Mucosa of gallbladder (tissue), 1 donor: ENCODE measurements around the gene DHRSX. TPM values are rescaled to one million over a fixed set of nuclear protein-coding genes. Genes with fewer than 3 reads are reported as not detected.
A peak's percentile ranks its signal among the peaks of the same experiment; 100 is the strongest.
"Not testable (repeated sequence)": the region's sequence is repeated elsewhere in the genome, so short reads cannot be mapped to it uniquely, and the experiment has no call there.

Source experiments
- DNase-seq: peaks from one replicate; pipeline ENCODE4 v3.0.0-alpha.2; 2020; ENCODE audit warnings: low spot score
- total RNA-seq: library from RNA; stranded (reverse); gene quantifications from one replicate; pipeline ENCODE4 v1.2.1, GENCODE V29; 2021
- donor health status: DM: no; HTN: no; CAD: no.

DHRSX gene
- total RNA-seq, 1 donor from 2014 or later, result 61.4 TPM

- DNase-seq, result no peak
These were observed 103.3 kb downstream of the DHRSX start for GRCh38 chrX:2397229-2398063.

- no peak for DNase-seq
These were observed 105.3 kb downstream of the DHRSX start for GRCh38 chrX:2395261-2395992.

DNA sequence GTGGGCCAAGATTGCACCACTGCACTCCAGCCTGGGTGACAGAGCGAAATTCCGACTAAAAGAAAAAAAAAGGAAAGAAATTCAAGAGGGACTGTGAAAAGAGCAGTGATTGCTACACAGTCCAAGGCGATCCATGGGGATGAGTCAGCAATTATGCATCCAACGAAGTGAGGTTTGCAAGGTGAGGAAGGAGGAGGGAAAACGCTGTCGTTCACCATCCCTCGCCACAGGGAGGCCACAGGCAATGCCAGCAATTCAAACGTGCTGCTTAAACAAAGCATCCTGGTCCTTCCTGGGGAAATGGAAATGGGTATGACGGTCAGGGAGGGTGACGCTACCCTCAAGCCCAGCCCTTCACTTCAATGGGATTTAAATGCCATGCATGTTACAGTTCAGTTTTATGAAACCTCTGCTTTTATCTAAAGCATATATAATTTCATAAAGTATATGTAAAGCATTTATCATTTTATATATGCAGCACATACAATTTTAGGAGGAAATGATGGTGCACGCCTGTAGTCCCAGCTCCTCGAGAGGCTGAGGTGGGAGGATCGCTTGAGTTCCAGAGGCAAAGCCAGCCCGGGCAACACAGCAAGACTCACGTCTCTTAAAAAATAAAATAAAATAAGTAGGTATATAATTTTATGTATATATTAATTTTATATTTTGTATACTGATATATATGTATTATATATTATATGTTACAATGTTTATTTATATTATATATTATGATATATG, 108.7 kb downstream of the DHRSX start:
- peak; percentile 64 for DNase-seq

GRCh38 chrX:2390754-2391153, 110.0 kb downstream of the DHRSX start:
- DNase-seq, result no peak

DNA sequence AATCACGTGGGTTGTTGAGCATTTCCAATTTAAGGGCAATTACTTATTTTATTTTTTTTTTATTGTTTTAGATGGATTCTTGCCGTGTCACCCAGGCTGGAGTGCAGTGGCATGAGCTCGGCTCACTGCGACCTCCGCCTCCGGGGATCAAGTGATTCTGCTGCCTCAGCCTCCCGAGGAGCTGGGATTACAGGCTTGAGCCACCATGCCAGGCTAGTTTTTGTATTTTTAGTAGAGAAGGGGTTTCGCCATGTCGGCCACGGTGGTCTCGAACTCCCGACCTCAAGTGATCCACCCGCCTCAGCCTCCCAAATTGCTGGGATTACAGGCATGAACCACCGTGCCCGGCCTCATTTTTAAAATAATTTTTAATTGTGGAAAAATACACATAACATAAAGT, 111.0 kb downstream of the DHRSX start:
- not testable (repeated sequence) for DNase-seq

DNA sequence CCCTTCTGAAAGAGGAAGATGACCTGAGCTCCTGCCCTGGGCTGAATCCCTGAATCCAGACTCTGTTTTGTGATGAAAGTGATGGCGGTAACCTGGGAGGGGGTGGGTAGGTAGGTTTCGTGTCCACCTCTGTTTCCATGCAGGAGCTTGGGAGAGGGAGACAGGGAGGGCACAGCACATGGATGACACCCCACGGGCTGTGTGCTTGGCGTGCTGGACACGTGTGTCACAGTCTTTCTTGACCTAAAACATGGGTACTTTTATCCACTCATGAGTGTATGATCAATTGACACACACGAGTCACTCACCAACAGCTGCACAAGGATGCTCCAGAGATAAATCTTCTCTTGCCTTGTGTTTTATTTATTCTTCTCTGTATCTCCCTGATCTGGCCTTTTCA, 111.5 kb downstream of the DHRSX start:
- DNase-seq, result no peak

DNA sequence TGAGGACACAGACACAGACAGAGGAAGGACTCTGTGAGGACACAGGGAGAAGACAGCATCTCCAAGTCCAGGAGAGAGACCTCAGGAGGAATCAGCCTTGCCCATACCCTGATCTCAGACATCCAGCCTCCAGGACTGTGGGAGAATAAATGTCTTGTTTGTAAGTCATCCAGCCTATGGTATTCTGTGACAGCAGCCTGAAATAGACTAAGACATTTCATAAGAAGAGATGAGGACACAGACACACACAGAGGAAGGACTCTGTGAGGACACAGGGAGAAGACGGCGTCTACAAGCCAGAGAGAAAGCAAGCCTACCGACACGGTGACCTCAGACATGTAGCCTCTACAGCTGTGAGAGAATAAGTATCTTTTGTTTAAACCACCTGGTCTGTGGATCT, 112.1 kb downstream of the DHRSX start:
- DNase-seq, result no peak

GRCh38 chrX:2387614-2388239, 113.0 kb downstream of the DHRSX start:
- DNase-seq, result peak; percentile 56

- no peak for DNase-seq
These were observed 115.6 kb downstream of the DHRSX start for GRCh38 chrX:2385224-2385623.

- DNase-seq, result no peak
These were observed 116.3 kb downstream of the DHRSX start for GRCh38 chrX:2384486-2384885.

DNA sequence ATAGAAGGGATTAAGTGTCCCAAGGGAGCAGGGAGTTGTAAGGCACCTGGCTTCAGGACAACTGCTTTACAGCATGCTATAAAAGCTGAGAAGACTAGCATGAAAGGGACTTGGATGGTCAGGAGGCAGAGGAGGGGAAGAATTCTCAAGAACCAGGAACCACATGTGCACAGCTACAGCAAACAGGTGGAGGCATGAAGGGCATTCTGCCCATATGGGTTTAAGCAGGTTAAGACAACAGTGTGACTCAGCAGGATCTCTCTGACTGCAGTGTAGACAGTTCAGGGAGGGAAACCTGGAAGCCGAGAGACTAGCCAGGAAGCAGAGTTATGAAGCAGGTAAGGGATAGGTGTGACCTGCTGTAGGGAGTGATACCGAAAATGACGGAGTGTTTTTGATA, 117.0 kb downstream of the DHRSX start:
- peak; percentile 40 for DNase-seq

- no peak for DNase-seq
These were observed 117.6 kb downstream of the DHRSX start for GRCh38 chrX:2383144-2383543.

GRCh38 chrX:2382433-2383048, 118.2 kb downstream of the DHRSX start:
- not testable (repeated sequence) for DNase-seq

- DNase-seq, result no peak
These were observed 124.6 kb downstream of the DHRSX start for GRCh38 chrX:2376166-2376565.

DNA sequence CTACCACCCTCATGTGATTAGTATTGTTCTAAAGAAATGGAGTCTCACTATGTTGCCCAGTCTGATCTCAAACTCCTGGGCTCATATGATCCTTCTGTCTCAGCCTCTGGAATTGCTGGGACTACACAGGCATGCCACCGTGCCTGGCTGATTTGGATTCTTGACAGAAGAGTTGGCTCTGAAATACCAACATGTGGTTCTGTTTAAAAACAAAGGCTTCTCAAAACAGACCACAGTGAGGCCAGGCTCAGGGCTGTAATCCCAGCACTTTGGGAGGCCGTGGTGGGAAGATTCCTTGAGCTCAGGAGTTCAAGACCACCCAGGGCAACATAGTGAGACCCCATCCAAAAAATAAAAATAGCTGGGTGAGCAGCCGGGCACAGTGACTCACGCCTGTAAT, 126.7 kb downstream of the DHRSX start:
- DNase-seq, result no peak

DNA sequence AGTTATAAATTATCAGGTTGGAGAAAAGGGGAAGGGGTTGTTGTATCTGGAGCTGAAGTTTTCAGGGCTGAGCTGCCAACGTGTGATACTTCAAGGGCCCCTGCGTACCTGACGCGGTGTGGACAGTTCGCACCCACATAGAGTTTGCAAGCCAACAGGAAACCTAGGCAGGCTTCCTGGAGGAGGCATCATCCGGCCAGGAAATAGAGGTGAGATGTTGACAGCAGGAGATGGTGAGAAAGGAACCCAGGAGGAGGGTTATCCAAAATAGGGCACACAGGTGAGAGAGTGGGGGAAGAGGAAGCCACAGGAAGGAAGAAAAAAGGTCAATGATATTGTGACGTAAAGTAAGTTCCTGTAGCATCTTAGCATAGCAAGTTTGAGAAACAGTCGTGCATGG, 127.2 kb downstream of the DHRSX start:
- DNase-seq, result no peak

- DNase-seq, result no peak
These were observed 129.6 kb downstream of the DHRSX start for GRCh38 chrX:2371026-2371711.

- DNase-seq, result no peak
These were observed 130.3 kb downstream of the DHRSX start for GRCh38 chrX:2370456-2370855.

- no peak for DNase-seq
These were observed 131.6 kb downstream of the DHRSX start for GRCh38 chrX:2369206-2369605.

DNA sequence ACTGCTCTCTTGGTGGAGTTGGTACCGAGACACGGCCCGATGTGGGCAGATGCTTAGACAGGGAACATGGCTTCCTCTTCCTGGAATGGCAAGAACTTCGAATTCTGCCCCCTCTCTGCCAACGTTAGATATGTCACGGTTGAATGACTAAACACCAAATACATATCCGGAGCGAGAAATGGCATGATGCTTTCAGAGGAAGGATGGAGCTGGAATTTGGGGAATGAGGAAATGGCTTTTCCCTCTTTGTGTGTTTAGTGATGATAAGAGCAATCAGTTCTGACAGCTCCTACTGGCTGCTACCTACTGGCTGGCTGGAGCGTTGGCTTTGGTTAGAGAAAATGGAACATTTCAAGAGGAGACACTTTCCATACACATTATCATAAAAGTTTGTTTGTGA, 140.0 kb downstream of the DHRSX start:
- DNase-seq, result no peak

DNA sequence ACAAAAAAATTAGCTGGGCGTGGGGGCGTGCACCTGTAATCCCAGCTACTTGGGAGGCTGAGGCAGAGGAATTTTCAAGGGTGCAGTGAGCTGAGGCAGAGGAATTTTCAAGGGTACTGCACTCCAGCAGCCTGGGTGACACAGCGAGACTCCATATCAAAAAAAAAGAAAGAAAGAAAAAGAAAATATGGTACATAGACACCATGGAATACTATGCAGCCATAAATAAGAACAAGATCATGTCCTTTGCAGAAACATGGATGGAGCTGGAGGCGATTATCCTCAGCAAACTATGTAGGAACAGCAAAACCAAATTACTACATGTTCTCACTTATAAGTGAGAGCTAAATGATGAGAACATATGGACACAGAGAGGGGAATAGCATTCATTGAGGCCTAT, 141.3 kb downstream of the DHRSX start:
- DNase-seq, result not testable (repeated sequence)
